GM21423 (cell line): ENCODE results near the gene KLHL35.

Experiments
- ATAC-seq: cut with Tn5 transposase; IDR thresholded peaks from one replicate; pipeline ENCODE4 v1.9.1; 2021; ENCODE audit warnings: mild to moderate bottlenecking, moderate library complexity; ENCODE audit not compliant: unreplicated experiment

The KLHL35 gene

GRCh38 chr11:75432911-75433321 is at the start of gene KLHL35:
KLHL35 (minus strand) TSS chr11:75433203; CDS start chr11:75430629, 2,574 bp downstream.
- no peak for ATAC-seq

- ATAC-seq = no peak
Measured at GRCh38 chr11:75481922-75482606, 49.1 kb upstream of the KLHL35 start.

GRCh38 chr11:75481223-75481921 is 48.4 kb upstream of the KLHL35 start:
- ATAC-seq = no peak

GRCh38 chr11:75480185-75481175 is 47.5 kb upstream of the KLHL35 start:
- no peak for ATAC-seq

- no peak for ATAC-seq
Measured at GRCh38 chr11:75479597-75480145, 46.7 kb upstream of the KLHL35 start.

GRCh38 chr11:75478783-75479596 is 46.0 kb upstream of the KLHL35 start:
- ATAC-seq = no peak

GRCh38 chr11:75477614-75477935 is 44.6 kb upstream of the KLHL35 start:
- no peak for ATAC-seq

- ATAC-seq = no peak
Measured at GRCh38 chr11:75476739-75477613, 44.0 kb upstream of the KLHL35 start.

- ATAC-seq = no peak
Measured at GRCh38 chr11:75475767-75476650, 43.0 kb upstream of the KLHL35 start.

- no peak for ATAC-seq
Measured at GRCh38 chr11:75474878-75475766, 42.1 kb upstream of the KLHL35 start.

GRCh38 chr11:75474240-75474639 is 41.2 kb upstream of the KLHL35 start:
- no peak for ATAC-seq

- no peak for ATAC-seq
Measured at GRCh38 chr11:75473684-75474083, 40.7 kb upstream of the KLHL35 start.

GRCh38 chr11:75472081-75472732 is 39.2 kb upstream of the KLHL35 start:
- no peak for ATAC-seq

GRCh38 chr11:75471176-75471973 is 38.4 kb upstream of the KLHL35 start:
- ATAC-seq = no peak

GRCh38 chr11:75470476-75471080 is 37.6 kb upstream of the KLHL35 start:
- no peak for ATAC-seq
